PC-3 (cell line): Measurements from ENCODE around the gene PEX14.

ENCODE experiments used
- EZH2 ChIP-seq: fragments of 300-600 bp; sonication (generic); IDR thresholded peaks from one replicate; pipeline ENCODE4 v1.6.1; 2017; ENCODE audit warnings: antibody characterized with exemption, mild to moderate bottlenecking, low read length; ENCODE audit not compliant: unreplicated experiment
- TF ChIP-seq, protein P1 (sequence below): fragments of 300-600 bp; sonication (generic); conservative IDR thresholded peaks from 2 replicates; pipeline ENCODE4 v1.5.1; 2017; ENCODE audit warnings: antibody characterized with exemption, low read depth, mild to moderate bottlenecking, low read length

DNA sequence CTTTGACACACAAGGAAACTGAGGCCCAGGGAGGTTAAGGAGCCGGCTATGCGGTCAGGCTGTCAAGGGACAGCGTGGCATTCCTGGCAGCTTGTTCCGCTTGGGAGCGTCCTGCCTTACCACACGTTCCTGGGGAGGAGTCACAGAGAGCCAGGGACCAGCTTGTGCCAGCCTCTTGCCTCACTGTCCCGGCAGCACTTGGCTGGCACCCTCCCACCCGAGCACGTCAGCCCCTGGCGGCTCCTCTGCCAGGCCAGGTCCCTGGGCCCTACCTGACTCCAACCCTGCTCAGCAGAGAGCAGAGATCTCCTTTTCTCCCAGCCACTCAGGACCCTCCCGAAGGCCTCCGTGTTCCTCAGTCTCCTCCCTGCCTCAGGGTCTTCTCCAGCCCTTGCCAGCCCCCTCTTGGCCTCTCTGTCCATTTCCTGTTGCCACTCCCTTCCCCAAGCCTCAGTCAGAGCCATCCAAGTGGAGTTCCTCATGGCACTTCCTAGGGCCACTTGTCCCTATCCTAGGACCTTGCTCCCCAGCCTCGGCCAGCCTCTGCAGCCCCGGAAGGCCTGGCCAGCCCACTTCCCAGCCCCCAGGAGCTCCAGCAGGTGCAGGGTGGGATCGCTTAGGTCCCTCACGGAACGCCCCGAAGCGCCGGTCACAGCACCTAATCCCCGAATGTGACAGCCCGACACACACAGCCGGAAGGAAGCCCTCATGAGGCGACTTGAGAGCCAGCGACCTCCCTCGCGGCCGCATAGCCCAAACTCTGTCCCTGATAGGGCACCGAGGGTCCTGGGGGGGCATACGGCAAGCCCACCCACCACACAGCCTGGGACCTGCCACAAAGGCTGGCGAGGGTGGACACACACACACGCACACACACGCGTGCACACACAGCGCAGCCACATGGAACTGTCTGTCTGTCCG is 191.4 kb downstream of the PEX14 start:
- TF ChIP-seq, protein P1, sequence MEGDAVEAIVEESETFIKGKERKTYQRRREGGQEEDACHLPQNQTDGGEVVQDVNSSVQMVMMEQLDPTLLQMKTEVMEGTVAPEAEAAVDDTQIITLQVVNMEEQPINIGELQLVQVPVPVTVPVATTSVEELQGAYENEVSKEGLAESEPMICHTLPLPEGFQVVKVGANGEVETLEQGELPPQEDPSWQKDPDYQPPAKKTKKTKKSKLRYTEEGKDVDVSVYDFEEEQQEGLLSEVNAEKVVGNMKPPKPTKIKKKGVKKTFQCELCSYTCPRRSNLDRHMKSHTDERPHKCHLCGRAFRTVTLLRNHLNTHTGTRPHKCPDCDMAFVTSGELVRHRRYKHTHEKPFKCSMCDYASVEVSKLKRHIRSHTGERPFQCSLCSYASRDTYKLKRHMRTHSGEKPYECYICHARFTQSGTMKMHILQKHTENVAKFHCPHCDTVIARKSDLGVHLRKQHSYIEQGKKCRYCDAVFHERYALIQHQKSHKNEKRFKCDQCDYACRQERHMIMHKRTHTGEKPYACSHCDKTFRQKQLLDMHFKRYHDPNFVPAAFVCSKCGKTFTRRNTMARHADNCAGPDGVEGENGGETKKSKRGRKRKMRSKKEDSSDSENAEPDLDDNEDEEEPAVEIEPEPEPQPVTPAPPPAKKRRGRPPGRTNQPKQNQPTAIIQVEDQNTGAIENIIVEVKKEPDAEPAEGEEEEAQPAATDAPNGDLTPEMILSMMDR, result no peak
- TF ChIP-seq EZH2, result no peak
